Endothelial cell of umbilical vein (primary cell): Measurements from ENCODE around the gene TMCC2.

Source experiments
- CTCF ChIP-seq, 2 donors: IDR thresholded peaks; 1 replicate in 1 of 2; 2 replicates in 1 of 2; pipeline ENCODE4 v1.5.1; 2011; ENCODE audit warnings: low read length in 2 of 2, mild to moderate bottlenecking in 2 of 2, moderate library complexity in 2 of 2, control low read depth in 1 of 2, inconsistent platforms in 1 of 2, low read depth in 1 of 2; ENCODE audit not compliant: insufficient read depth in 1 of 2; ENCODE audit errors: extremely low read depth in 1 of 2
- EZH2 ChIP-seq: IDR thresholded peaks from 2 replicates; pipeline ENCODE4 v1.6.1; 2012; ENCODE audit warnings: borderline replicate concordance, low read depth, mild to moderate bottlenecking, moderate library complexity, low read length, inconsistent platforms; ENCODE audit not compliant: severe bottlenecking
- FOS ChIP-seq: IDR thresholded peaks from 2 replicates; pipeline ENCODE4 v1.6.1; 2011; ENCODE audit warnings: mild to moderate bottlenecking, low read length, moderate library complexity, borderline replicate concordance; ENCODE audit not compliant: insufficient read depth
- MAX ChIP-seq: IDR thresholded peaks from 2 replicates; pipeline ENCODE4 v1.6.1; 2011; ENCODE audit not compliant: insufficient read depth, insufficient read length
- MYC ChIP-seq: IDR thresholded peaks from one replicate; pipeline ENCODE4 v1.6.1; 2011; ENCODE audit warnings: mild to moderate bottlenecking, low read depth, low read length
- POLR2A ChIP-seq: IDR thresholded peaks from 2 replicates; pipeline ENCODE4 v1.6.1; 2012; ENCODE audit warnings: low read depth, mild to moderate bottlenecking, control low read depth, low read length
- POLR2AphosphoS5 ChIP-seq: IDR thresholded peaks from 2 replicates; pipeline ENCODE4 v1.6.1; 2012; ENCODE audit warnings: low read depth, mild to moderate bottlenecking, control low read depth, low read length, moderate library complexity; ENCODE audit not compliant: insufficient read depth

GRCh38 chr1:205317311-205317917, 89.7 kb downstream of the TMCC2 start:
- TF ChIP-seq CTCF (IDR thresholded peaks at IDR 0.05; ENCODE audit: extremely low read depth in 1 of 2, insufficient read depth in 1 of 2, low read depth in 1 of 2, low read length in 2 of 2) (peak in 1 of 2 donors; percentile 6), MAX (no peak), POLR2A (no peak), FOS (no peak), EZH2 (no peak), MYC (no peak), POLR2AphosphoS5 (no peak)
